H9 (cell line): ENCODE measurements around the gene PIP4P1. TPM values are rescaled to one million over a fixed set of nuclear protein-coding genes. Genes with fewer than 3 reads are reported as not detected.

Experiments
- DNase-seq: peaks from one replicate; pipeline ENCODE4 v3.0.0-alpha.2; 2017
- H2AFZ ChIP-seq: one replicate; pipeline ENCODE4 v1.6.1; 2013; ENCODE audit warnings: mild to moderate bottlenecking, low read length, control low read depth, moderate library complexity
- H2AK5ac ChIP-seq: 2 replicates; pipeline ENCODE4 v1.6.1; 2013; ENCODE audit warnings: low read length, control low read depth, mixed read lengths; ENCODE audit not compliant: insufficient read length
- H2BK120ac ChIP-seq: one replicate; pipeline ENCODE4 v1.6.1; 2013; ENCODE audit warnings: low read depth, mild to moderate bottlenecking, low read length, control low read depth, inconsistent platforms; ENCODE audit not compliant: poor library complexity, severe bottlenecking
- H2BK12ac ChIP-seq: 2 replicates; pipeline ENCODE4 v1.6.1; 2013; ENCODE audit warnings: low read length, control low read depth, mixed read lengths, low read depth; ENCODE audit not compliant: insufficient read length
- H2BK15ac ChIP-seq: 2 replicates; pipeline ENCODE4 v1.6.1; 2013; ENCODE audit warnings: low read depth, low read length, control low read depth
- H2BK20ac ChIP-seq: one replicate; pipeline ENCODE4 v1.6.1; 2013; ENCODE audit warnings: low read depth, mild to moderate bottlenecking, low read length, control low read depth, inconsistent platforms; ENCODE audit not compliant: poor library complexity, severe bottlenecking
- H2BK5ac ChIP-seq: 2 replicates; pipeline ENCODE4 v1.6.1; 2013; ENCODE audit warnings: low read length, control low read depth, mixed read lengths; ENCODE audit not compliant: insufficient read length
- H3K14ac ChIP-seq: 2 replicates; pipeline ENCODE4 v1.6.1; 2013; ENCODE audit warnings: low read length, control low read depth; ENCODE audit not compliant: insufficient read depth
- H3K18ac ChIP-seq: 2 replicates; pipeline ENCODE4 v1.6.1; 2013; ENCODE audit warnings: low read depth, mild to moderate bottlenecking, mixed read lengths, low read length, control low read depth; ENCODE audit not compliant: insufficient read length
- H3K23ac ChIP-seq: 2 replicates; pipeline ENCODE4 v1.6.1; 2013; ENCODE audit warnings: low read length, control low read depth, mixed read lengths, low read depth; ENCODE audit not compliant: insufficient read length
- H3K23me2 ChIP-seq: 2 replicates; pipeline ENCODE4 v1.6.1; 2013; ENCODE audit warnings: low read depth, mild to moderate bottlenecking, mixed read lengths, low read length, control low read depth; ENCODE audit not compliant: insufficient read length, poor library complexity, severe bottlenecking
- H3K27ac ChIP-seq: 2 replicates; pipeline ENCODE4 v1.5.1; 2013; ENCODE audit warnings: low read length, control low read depth, mixed read lengths, low read depth; ENCODE audit not compliant: insufficient read length
- H3K27me3 ChIP-seq: 2 replicates; pipeline ENCODE4 v1.6.1; 2013; ENCODE audit warnings: low read length, control low read depth, inconsistent platforms; ENCODE audit not compliant: insufficient read depth
- H3K4ac ChIP-seq: 2 replicates; pipeline ENCODE4 v1.6.1; 2013; ENCODE audit warnings: low read depth, mild to moderate bottlenecking, control low read depth, inconsistent platforms, low read length, moderate library complexity
- H3K4me1 ChIP-seq: 2 replicates; pipeline ENCODE4 v1.6.1; 2013; ENCODE audit warnings: low read length, control low read depth, inconsistent platforms; ENCODE audit not compliant: insufficient read depth
- H3K4me2 ChIP-seq: 2 replicates; pipeline ENCODE4 v1.6.1; 2013; ENCODE audit warnings: low read length, control low read depth, mixed read lengths; ENCODE audit not compliant: insufficient read length, insufficient read depth
- H3K56ac ChIP-seq: 2 replicates; pipeline ENCODE4 v1.6.1; 2013; ENCODE audit warnings: low read depth, mild to moderate bottlenecking, mixed read lengths, low read length, control low read depth; ENCODE audit not compliant: insufficient read length
- H3K79me1 ChIP-seq: 2 replicates; pipeline ENCODE4 v1.6.1; 2013; ENCODE audit warnings: low read depth, mild to moderate bottlenecking, moderate library complexity, low read length, control low read depth, inconsistent platforms; ENCODE audit not compliant: insufficient read depth, poor library complexity, severe bottlenecking
- H3K79me2 ChIP-seq: 2 replicates; pipeline ENCODE4 v1.6.1; 2013; ENCODE audit warnings: low read length, control low read depth, inconsistent platforms; ENCODE audit not compliant: insufficient read depth
- H3K9ac ChIP-seq: 2 replicates; pipeline ENCODE4 v1.6.1; 2013; ENCODE audit warnings: low read length, control low read depth, mixed read lengths; ENCODE audit not compliant: insufficient read length; ENCODE audit errors: extremely low read depth
- H3K9me3 ChIP-seq: one replicate; pipeline ENCODE4 v1.6.1; 2013; ENCODE audit warnings: low read depth, low read length, inconsistent platforms; ENCODE audit not compliant: control insufficient read depth
- H3T11ph ChIP-seq: one replicate; pipeline ENCODE4 v1.6.1; 2013; ENCODE audit warnings: mild to moderate bottlenecking, low read length, control low read depth, inconsistent platforms
- H4K20me1 ChIP-seq: one replicate; pipeline ENCODE4 v1.6.1; 2013; ENCODE audit not compliant: control insufficient read depth, insufficient read length, insufficient read depth
- H4K5ac ChIP-seq: 2 replicates; pipeline ENCODE4 v1.6.1; 2013; ENCODE audit warnings: low read depth, mild to moderate bottlenecking, mixed read lengths, low read length, control low read depth; ENCODE audit not compliant: insufficient read length
- H4K8ac ChIP-seq: replicated peaks from 2 replicates; pipeline ENCODE4 v1.6.1; 2013; ENCODE audit warnings: low read length, control low read depth, mixed read lengths, low read depth; ENCODE audit not compliant: insufficient read length
- H4K91ac ChIP-seq: 2 replicates; pipeline ENCODE4 v1.6.1; 2013; ENCODE audit warnings: low read depth, mild to moderate bottlenecking, moderate library complexity, mixed read lengths, low read length, control low read depth; ENCODE audit not compliant: insufficient read length
- H3K27ac Mint-ChIP-seq, 3 experiments: 2 replicates in 2 of 3; 3 replicates in 1 of 3; pipeline ENCODE4 v1.8.0; 2020 to 2021; ENCODE audit warnings: mixed read lengths in 3 of 3, mild to moderate bottlenecking in 1 of 3, moderate library complexity in 1 of 3
- H3K27me3 Mint-ChIP-seq: 2 replicates; pipeline ENCODE4 v1.8.0; 2021; ENCODE audit warnings: low read depth, mild to moderate bottlenecking, moderate library complexity, mixed read lengths
- H3K36me3 Mint-ChIP-seq, 3 experiments: 2 replicates in 2 of 3; 3 replicates in 1 of 3; pipeline ENCODE4 v1.8.0; 2020 to 2021; ENCODE audit warnings: low read depth in 3 of 3, mixed read lengths in 3 of 3; ENCODE audit not compliant: insufficient read depth in 1 of 3
- H3K4me1 Mint-ChIP-seq, 2 experiments: 2 replicates each; pipeline ENCODE4 v1.8.0; 2020; ENCODE audit warnings: mixed read lengths in 2 of 2
- H3K4me3 Mint-ChIP-seq, 2 experiments: 2 replicates in 1 of 2; 3 replicates in 1 of 2; pipeline ENCODE4 v1.8.0; 2020 to 2021; ENCODE audit warnings: mild to moderate bottlenecking in 2 of 2, mixed read lengths in 2 of 2, moderate library complexity in 1 of 2
- H3K9me3 Mint-ChIP-seq, 2 experiments: 2 replicates in 1 of 2; 3 replicates in 1 of 2; pipeline ENCODE4 v1.8.0; 2020; ENCODE audit warnings: mild to moderate bottlenecking in 2 of 2, mixed read lengths in 2 of 2, moderate library complexity in 1 of 2
- CTCF ChIP-seq: fragments of 200-600 bp; sonication (generic); conservative IDR thresholded peaks from 3 replicates; pipeline ENCODE4 v1.8.0; 2021; ENCODE audit warnings: antibody characterized with exemption, mild to moderate bottlenecking
- WGBS: extraction: QIAGEN DNeasy Blood & Tissue Kit; methylation state at CpG from one replicate; pipeline ENCODE4 v1.1.7; 2013; ENCODE audit warnings: missing lambda C conversion rate, low lambda C conversion rate, mixed read lengths; ENCODE audit not compliant: insufficient read length; ENCODE audit errors: extremely low coverage; 5-methylcytosine and 5-hydroxymethylcytosine counted together
- total RNA-seq: library from RNA; stranded (reverse); gene quantifications from 2 replicates; pipeline ENCODE4 v1.2.1, GENCODE V29; 2021

The PIP4P1 gene
- total RNA-seq, 1 experiment from 2014 or later, result 41.6 TPM

DNA sequence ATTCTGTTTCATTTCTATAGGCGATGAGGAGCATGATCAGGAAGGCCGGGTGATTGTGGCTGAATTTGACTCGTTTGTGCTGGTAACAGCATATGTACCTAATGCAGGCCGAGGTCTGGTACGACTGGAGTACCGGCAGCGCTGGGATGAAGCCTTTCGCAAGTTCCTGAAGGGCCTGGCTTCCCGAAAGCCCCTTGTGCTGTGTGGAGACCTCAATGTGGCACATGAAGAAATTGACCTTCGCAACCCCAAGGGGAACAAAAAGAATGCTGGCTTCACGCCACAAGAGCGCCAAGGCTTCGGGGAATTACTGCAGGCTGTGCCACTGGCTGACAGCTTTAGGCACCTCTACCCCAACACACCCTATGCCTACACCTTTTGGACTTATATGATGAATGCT, 4.3 kb downstream of the PIP4P1 start:
- Histone ChIP-seq H3K79me2 (peaks cover 13% of the 10 kb centered on the region; the same call in 1 of the 2 replicates), H2AK5ac (no peak overlapping the region), H3K23ac (no peak overlapping the region), H3K79me1 (peaks cover 6% of the 10 kb centered on the region), H4K5ac (no peak overlapping the region), H2BK20ac (no peak overlapping the region), H2BK5ac (no peak overlapping the region), H3K9ac (no peak overlapping the region), H4K91ac (no peak overlapping the region), H3K4ac (no peak overlapping the region), H2BK12ac (no peak overlapping the region), H2AFZ (no peak overlapping the region), H3T11ph (no peak overlapping the region), H3K27me3 (no peaks in the 10 kb centered on the region), H4K20me1 (no peaks in the 10 kb centered on the region), H4K8ac (no peak overlapping the region), H3K9me3 (no peaks in the 10 kb centered on the region), H3K4me1 (no peaks in the 10 kb centered on the region; the same call in 1 of the 2 replicates), H2BK120ac (no peak overlapping the region), H3K14ac (no peak overlapping the region), H3K18ac (no peak overlapping the region), H3K4me2 (peak overlapping the region; percentile 70), H3K23me2 (peaks cover 10% of the 10 kb centered on the region), H2BK15ac (no peak overlapping the region), H3K27ac (no peak overlapping the region), H3K56ac (no peak overlapping the region)
- no peaks in the 10 kb centered on the region for H3K27me3 Mint-ChIP-seq
- H3K9me3 Mint-ChIP-seq, result peaks cover 4 to 5% of the 10 kb centered on the region in 2 experiments; a peak in 3 of 5 replicates
- H3K36me3 Mint-ChIP-seq, result peaks cover 11 to 35% (median 21%) of the 10 kb centered on the region in 3 experiments
- no peak for DNase-seq
- TF ChIP-seq CTCF, result no peak
- H3K4me3 Mint-ChIP-seq, result no peak overlapping the region
- H3K27ac Mint-ChIP-seq, result peak overlapping the region in 1 of 3 experiments; percentile 10; a peak in 2 of 7 replicates
- no CpG with 5 or more reads among the region's 13 CpGs for WGBS
- peaks cover 16 to 21% of the 10 kb centered on the region in 2 experiments for H3K4me1 Mint-ChIP-seq
